Bronchial epithelial cell (primary cell): ENCODE data around the gene GLDC. TPM values are rescaled to one million over a fixed set of nuclear protein-coding genes. Genes with fewer than 3 reads are reported as not detected.
A peak's percentile ranks its signal among the peaks of the same experiment; 100 is the strongest.

Source experiments
- DNase-seq: peaks from one replicate; pipeline ENCODE4 v3.0.0-alpha.2; 2010; ENCODE audit warnings: low read depth
- FAIRE-seq: peaks from 2 replicates; lab custom pipeline; 2011; peaks lifted over from hg19 to GRCh38; lab: Jason Lieb, UNC
- H3K27me3 ChIP-seq: 2 replicates; pipeline ENCODE4 v1.5.1; 2011; ENCODE audit warnings: low read length; ENCODE audit not compliant: control insufficient read depth, insufficient read depth
- H3K36me3 ChIP-seq: 2 replicates; pipeline ENCODE4 v1.5.1; 2011; ENCODE audit warnings: low read length; ENCODE audit not compliant: control insufficient read depth, insufficient read depth
- H3K4me3 ChIP-seq: 2 replicates; pipeline ENCODE4 v1.5.1; 2011; ENCODE audit warnings: mild to moderate bottlenecking, low read depth, low read length, control low read depth
- total RNA-seq: library from RNA; depleted of rRNA; stranded (reverse); fragments of >200 nt; gene quantifications from 2 replicates; pipeline ENCODE4 v1.2.1, GENCODE V29; 2014
- TF ChIP-seq, protein P1 (sequence below): IDR thresholded peaks from 2 replicates; pipeline ENCODE4 v1.5.1; 2011; ENCODE audit warnings: mild to moderate bottlenecking, moderate library complexity, low read length, control low read depth, inconsistent platforms; ENCODE audit not compliant: insufficient read depth, severe bottlenecking

Gene GLDC
- total RNA-seq, 1 donor from 2014 or later: not detected

DNA sequence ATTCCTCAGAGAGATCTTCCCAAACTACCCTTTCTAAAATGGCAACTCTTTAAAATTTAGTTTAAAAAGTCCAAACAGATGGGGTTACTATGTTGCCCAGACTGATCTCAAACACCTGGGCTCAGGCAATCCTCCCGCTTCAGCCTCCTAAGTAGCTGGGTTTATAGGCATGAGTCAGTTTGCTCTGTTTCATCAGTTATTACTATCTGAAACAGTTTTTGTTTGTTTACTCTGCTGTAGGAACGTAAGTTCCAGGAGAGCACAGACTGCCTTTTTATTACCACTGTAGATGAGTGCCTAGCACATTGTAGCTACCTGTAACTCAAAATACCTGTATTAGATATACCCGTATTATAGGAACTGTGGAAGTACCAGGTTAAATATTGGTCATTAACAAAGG is 143.1 kb downstream of the GLDC start:
- peaks cover 8% of the 10 kb centered on the region for H3K36me3 ChIP-seq
- DNase-seq (peak; percentile 50), FAIRE-seq (no peak)
- H3K4me3 ChIP-seq: no peak overlapping the region
- H3K27me3 ChIP-seq: no peaks in the 10 kb centered on the region
- TF ChIP-seq, protein P1, sequence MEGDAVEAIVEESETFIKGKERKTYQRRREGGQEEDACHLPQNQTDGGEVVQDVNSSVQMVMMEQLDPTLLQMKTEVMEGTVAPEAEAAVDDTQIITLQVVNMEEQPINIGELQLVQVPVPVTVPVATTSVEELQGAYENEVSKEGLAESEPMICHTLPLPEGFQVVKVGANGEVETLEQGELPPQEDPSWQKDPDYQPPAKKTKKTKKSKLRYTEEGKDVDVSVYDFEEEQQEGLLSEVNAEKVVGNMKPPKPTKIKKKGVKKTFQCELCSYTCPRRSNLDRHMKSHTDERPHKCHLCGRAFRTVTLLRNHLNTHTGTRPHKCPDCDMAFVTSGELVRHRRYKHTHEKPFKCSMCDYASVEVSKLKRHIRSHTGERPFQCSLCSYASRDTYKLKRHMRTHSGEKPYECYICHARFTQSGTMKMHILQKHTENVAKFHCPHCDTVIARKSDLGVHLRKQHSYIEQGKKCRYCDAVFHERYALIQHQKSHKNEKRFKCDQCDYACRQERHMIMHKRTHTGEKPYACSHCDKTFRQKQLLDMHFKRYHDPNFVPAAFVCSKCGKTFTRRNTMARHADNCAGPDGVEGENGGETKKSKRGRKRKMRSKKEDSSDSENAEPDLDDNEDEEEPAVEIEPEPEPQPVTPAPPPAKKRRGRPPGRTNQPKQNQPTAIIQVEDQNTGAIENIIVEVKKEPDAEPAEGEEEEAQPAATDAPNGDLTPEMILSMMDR: no peak

DNA sequence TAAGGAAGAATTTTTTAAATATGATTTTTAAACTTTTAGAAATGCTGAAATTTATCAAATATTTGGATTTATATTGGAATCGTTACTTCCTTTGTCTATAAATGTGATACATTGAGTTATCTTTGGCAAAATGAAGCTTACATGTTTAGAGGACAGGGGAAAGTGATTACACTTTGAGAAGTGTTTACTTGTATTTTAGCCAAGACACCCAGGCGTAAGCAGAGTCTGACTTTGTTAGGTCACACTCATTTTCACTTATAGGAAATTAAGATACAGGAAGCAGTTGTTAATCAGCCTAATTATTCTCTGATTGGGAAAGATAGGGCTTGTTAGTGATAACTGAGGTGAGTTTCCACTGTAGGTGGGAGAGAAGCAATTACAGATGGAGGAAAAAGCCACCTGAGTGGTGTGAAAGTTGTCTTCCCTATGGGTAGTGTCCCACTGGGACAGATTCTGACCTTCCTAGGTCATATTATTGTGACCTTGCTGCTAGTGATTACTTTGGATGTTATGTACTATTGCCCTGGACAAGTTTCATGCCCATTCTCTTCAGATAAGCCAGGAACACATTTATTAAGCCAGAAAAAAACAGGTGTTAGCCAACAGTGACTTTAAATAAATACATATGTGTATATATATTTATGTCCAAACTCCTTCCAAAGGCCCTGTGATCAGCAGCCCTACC is 143.9 kb downstream of the GLDC start:
- no peaks in the 10 kb centered on the region for H3K27me3 ChIP-seq
- TF ChIP-seq, protein P1: no peak
- peaks cover 10% of the 10 kb centered on the region for H3K36me3 ChIP-seq
- DNase-seq: no peak
- no peak for FAIRE-seq
- no peak overlapping the region for H3K4me3 ChIP-seq

DNA sequence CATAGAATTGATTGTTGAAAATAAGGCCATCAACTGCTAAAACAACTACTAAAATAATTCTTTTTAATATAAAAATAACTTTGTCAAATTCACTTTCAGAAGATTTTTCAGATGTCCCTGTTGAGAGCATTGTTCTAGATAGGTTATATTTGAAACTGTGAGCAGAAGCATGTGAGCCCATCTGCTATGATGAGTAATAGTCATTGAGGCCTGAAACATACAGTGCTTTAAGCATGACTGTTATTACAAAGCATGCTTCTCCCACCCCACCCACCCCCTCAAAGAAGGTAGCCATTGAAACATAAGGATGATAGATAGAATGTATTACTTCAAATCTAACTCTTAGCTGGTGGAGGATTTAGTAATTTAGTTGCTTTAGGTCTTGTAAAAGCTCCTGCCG is 146.5 kb downstream of the GLDC start:
- TF ChIP-seq, protein P1: no peak
- no peak for FAIRE-seq
- DNase-seq: peak; percentile 72

DNA sequence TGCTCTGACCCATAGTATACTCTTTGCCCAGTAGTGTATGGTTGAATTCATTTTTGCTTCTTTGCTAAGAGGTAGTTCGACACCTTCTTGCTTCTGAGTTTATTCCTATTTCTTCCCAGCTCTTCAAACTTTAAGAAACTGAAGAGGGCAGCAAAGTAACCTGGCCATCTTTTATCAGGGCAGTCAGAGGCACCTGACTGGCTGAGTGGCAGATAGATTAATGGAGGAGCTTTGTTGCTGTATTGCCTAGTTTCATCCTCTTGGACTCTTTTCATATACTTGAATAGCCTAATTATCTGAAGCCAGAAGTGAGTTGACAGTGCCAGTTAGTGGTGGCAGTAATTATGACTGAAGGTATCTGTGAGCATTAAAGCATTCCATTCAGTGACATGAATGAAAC is 150.1 kb downstream of the GLDC start:
- H3K4me3 ChIP-seq: no peak overlapping the region
- peaks cover 8% of the 10 kb centered on the region for H3K36me3 ChIP-seq
- DNase-seq (peak; percentile 40), FAIRE-seq (no peak)
- TF ChIP-seq, protein P1: peak; percentile 28
- no peaks in the 10 kb centered on the region for H3K27me3 ChIP-seq

More for the DNA sequence above, 146.5 kb downstream of the GLDC start:
- Histone ChIP-seq H3K27me3 (no peaks in the 10 kb centered on the region), H3K4me3 (no peak overlapping the region), H3K36me3 (peaks cover 6% of the 10 kb centered on the region)

DNA sequence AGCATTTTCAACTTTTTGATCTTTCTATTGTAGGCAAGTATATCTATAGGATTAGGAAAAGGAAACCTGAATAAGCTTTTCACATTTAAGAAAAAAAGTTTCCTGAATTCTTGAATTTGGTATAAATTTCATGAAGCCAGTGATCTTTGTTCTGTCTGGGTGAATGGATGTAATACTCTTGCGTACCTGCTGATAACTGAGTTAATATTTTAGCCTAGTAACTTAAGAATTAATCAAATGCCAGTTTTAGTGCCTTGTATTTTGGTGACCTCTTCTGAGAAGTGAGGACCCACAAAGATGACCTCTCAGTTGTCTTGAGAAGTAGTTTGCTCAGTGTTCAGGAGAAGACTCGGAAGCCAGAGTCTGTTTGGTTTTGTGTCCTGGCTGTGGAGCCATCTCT is 154.7 kb downstream of the GLDC start:
- DNase-seq (no peak), FAIRE-seq (no peak)
- peaks cover 3% of the 10 kb centered on the region for H3K36me3 ChIP-seq
- TF ChIP-seq, protein P1: no peak
- no peak overlapping the region for H3K4me3 ChIP-seq
- H3K27me3 ChIP-seq: no peaks in the 10 kb centered on the region

DNA sequence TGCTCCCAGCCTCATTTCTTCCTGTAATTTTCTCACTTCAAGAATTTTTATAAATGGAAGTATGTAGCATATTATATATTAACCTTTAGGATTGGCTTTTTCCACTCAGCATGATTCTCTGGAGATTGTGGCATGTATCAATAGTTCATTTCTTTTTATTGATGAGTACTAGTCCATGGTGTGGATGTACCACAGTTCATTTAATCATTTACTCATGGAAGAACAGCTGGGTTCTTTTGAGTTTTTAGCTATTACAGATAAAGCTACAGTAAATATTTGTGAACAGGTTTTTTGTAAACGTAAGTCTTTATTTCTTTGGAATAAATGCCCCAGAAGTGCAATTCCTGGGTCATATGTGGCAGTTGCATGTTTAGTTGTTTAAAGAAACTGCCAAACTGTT is 156.4 kb downstream of the GLDC start:
- FAIRE-seq: no peak

More for the DNA sequence above, 156.4 kb downstream of the GLDC start:
- no peak for DNase-seq
- H3K27me3 ChIP-seq: no peaks in the 10 kb centered on the region
- peaks cover 4% of the 10 kb centered on the region for H3K36me3 ChIP-seq
- TF ChIP-seq, protein P1: no peak
- no peak overlapping the region for H3K4me3 ChIP-seq
